ENCODE data around the gene PTPN5.
A peak's percentile ranks its signal among the peaks of the same experiment; 100 is the strongest.

Gene PTPN5

GRCh38 chr11:18723991-18724390 is 67.6 kb downstream of the PTPN5 start:
- ChIA-PET POLR2A (interaction anchor here (0.6 to 0.7 kb wide), 2 partner anchors 22 to 145 kb away, joined by 3 read pairs; no protein-coding TSS in a partner anchor), CTCF (interaction anchor here (1.0 to 14.5 kb wide), 15 partner anchors 7 to 618 kb away, joined by 3 to 361 read pairs (median 5); partner anchors contain the start of gene SAAL1)
- no peak for TF ChIP-seq CTCF (IDR thresholded peaks at IDR 0.05; ENCODE audit: control extremely low read depth, extremely low read depth, low read depth, missing control alignments)
- no peak for DNase-seq (ENCODE audit: extremely low spot score)

- DNase-seq (ENCODE audit: extremely low spot score), result no peak
- no peak for TF ChIP-seq CTCF (IDR thresholded peaks at IDR 0.05; ENCODE audit: control extremely low read depth, extremely low read depth, low read depth, missing control alignments)
- ChIA-PET POLR2A (interaction anchor here (1.0 kb wide), 1 partner anchor 400 kb away, joined by 4 read pairs; the partner anchor contains the start of genes GTF2H1 and HPS5), CTCF (interaction anchor here (0.7 to 14.5 kb wide), 52 partner anchors 9 to 1765 kb away, joined by 3 to 361 read pairs (median 4); partner anchors contain the start of genes LDHA and TMEM86A)
Observed at GRCh38 chr11:18722293-18722637, 69.3 kb downstream of the PTPN5 start.

- ChIA-PET POLR2A (interaction anchor here (1.0 kb wide), 1 partner anchor 400 kb away, joined by 4 read pairs; the partner anchor contains the start of genes GTF2H1 and HPS5), CTCF (interaction anchor here (0.6 to 14.5 kb wide), 53 partner anchors 9 to 1765 kb away, joined by 3 to 361 read pairs (median 4); partner anchors contain the start of genes LDHA and TMEM86A)
- peak; percentile 80 for TF ChIP-seq CTCF (IDR thresholded peaks at IDR 0.05; ENCODE audit: control extremely low read depth, extremely low read depth, low read depth, missing control alignments)
- DNase-seq (ENCODE audit: extremely low spot score), result peak; percentile 74
Observed at GRCh38 chr11:18721561-18722292, 69.9 kb downstream of the PTPN5 start.

GRCh38 chr11:18720808-18721560 is 70.6 kb downstream of the PTPN5 start:
- TF ChIP-seq CTCF (IDR thresholded peaks at IDR 0.05; ENCODE audit: control extremely low read depth, extremely low read depth, low read depth, missing control alignments), result no peak
- POLR2A ChIA-PET, result no interaction called here
- CTCF ChIA-PET, result interaction anchor here (0.8 to 14.5 kb wide), 22 partner anchors 8 to 624 kb away, joined by 3 to 361 read pairs (median 4); partner anchors contain the start of genes LDHA and TMEM86A
- DNase-seq (ENCODE audit: extremely low spot score), result peak; percentile 79

- DNase-seq (ENCODE audit: extremely low spot score), result no peak
- CTCF ChIA-PET, result interaction anchor here (1.0 to 14.5 kb wide), 7 partner anchors 7 to 612 kb away, joined by 3 to 361 read pairs (median 16); partner anchors contain the start of gene TMEM86A
- no peak for TF ChIP-seq CTCF (IDR thresholded peaks at IDR 0.05; ENCODE audit: control extremely low read depth, extremely low read depth, low read depth, missing control alignments)
- POLR2A ChIA-PET, result no interaction called here
Observed at GRCh38 chr11:18720091-18720807, 71.3 kb downstream of the PTPN5 start.

- POLR2A ChIA-PET, result no interaction called here
- CTCF ChIA-PET, result interaction anchor here (1.7 to 3.1 kb wide), 5 partner anchors 9 to 600 kb away, joined by 4 to 14 read pairs (median 8); partner anchors contain the start of gene IGSF22
- TF ChIP-seq CTCF (IDR thresholded peaks at IDR 0.05; ENCODE audit: control extremely low read depth, extremely low read depth, low read depth, missing control alignments), result no peak
- no peak for DNase-seq (ENCODE audit: extremely low spot score)
Observed at GRCh38 chr11:18715476-18715875, 76.1 kb downstream of the PTPN5 start.

All from GM10248 (cell line).